ENCODE data around the gene AJUBA.
"Not testable (repeated sequence)": the region's sequence is repeated elsewhere in the genome, so short reads cannot be mapped to it uniquely, and the experiment has no call there.

Gene AJUBA

GRCh38 chr14:22982477-22983245, at the start of gene AJUBA:
Gene AJUBA (minus strand): TSS chr14:22982551. CDS start chr14:22982266, 285 bp downstream.
- DNase-seq, result peak; percentile 62

DNA sequence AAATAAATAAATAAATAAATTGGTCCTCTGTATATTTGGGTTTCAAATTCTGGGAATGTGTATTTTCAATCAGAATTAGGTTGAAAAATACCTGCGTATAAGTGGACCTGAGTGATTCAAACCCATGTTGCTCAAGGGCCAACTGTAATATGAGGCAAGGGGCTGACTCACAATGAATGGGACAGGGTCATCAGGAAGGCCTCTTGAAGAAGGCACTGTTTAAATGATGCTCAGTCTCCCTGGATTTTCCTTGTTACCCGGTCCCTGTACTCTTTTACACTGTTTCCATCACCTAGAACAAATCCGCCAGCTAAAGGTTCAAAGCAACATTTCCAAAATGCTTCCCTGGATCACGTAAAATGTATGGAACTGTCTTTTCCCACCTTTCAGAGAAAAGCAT, 48.6 kb upstream of the AJUBA start:
- DNase-seq, result no peak

DNA sequence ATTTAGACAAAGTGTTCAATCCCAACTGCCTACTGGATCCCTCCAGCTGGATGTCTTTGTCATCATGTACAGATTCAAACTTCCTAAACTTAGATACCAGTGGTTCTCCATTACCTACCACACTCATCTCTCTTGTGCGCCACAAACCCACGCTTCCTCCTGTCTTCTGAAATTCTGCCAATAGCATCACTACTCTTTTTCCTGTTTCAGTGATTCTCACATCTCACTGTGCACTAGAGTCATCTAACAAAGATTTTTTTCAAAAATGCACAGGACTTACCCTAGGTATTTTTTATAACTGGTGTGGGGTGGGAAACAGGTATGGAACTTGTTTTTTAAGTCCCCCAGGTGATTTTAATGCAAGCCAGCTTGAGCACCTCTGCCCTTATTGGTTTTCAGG, 46.4 kb upstream of the AJUBA start:
- DNase-seq, result peak; percentile 59

GRCh38 chr14:23025151-23025814, 42.9 kb upstream of the AJUBA start:
- no peak for DNase-seq

DNA sequence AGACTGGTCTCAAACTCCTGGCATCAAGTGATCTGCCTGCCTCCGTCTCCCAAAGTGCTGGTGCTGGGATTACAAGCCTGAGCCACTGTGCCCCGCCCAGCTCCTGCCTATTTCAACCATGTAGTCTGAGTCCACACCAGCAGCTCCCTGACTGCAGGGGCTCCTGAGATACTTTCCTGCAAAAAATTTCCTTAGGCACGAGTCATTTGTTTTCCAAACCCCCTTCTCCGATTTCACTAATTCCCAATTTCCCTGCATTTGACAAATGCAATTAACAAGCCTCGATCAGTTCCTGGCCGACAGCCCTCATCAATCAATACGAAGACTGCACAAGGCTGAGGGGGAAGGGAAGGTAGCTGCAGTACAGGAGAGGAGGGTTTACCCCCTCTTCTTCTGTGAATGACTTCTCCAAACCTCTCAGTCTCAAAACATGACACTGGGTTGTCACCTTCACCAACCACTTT, 42.3 kb upstream of the AJUBA start:
- no peak for DNase-seq

DNA sequence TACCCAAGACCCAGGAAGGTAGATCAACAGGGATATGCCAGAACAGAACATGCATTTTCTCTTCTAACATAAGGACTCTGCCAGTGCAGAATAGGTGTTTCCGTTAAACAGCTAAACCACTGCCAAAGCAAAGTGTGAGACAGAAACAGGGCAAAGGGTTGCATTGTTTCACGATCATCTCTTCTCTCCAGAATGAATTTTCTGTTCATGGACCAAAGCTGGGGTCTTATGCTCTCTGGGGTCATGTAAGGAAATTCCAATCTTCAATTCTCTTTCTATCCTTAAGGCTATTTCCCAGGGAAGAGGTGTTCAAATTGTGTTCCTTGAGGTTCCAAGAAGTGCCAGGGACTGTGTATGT, 41.4 kb upstream of the AJUBA start:
- DNase-seq, result no peak

- no peak for DNase-seq
Measured at GRCh38 chr14:23023022-23023794, 40.9 kb upstream of the AJUBA start.

- no peak for DNase-seq
Measured at GRCh38 chr14:23021889-23022442, 39.6 kb upstream of the AJUBA start.

DNA sequence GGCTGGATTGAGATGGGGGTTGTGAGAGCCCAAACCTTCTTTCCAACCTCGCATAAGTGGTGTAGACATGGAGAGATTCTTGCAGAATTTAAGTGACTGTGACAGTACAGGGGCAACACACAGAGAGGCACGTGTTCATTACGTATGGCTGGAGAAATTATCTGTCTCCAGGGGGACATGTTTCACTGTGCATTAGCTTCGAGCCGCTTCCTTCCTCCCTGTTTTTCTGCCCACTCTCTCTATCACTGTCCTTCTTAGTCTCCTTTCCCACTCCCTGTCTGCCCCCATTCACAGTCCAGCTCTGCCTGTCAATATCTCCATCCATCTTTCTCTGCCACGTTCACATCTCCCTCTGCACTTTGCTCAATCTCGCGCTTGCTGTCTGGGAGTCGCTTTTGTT, 39.1 kb upstream of the AJUBA start:
- no peak for DNase-seq

- DNase-seq, result no peak
Measured at GRCh38 chr14:23020143-23021128, 38.1 kb upstream of the AJUBA start.

- no peak for DNase-seq
Measured at GRCh38 chr14:23018107-23018506, 35.8 kb upstream of the AJUBA start.

GRCh38 chr14:23017091-23017490, 34.7 kb upstream of the AJUBA start:
- no peak for DNase-seq

DNA sequence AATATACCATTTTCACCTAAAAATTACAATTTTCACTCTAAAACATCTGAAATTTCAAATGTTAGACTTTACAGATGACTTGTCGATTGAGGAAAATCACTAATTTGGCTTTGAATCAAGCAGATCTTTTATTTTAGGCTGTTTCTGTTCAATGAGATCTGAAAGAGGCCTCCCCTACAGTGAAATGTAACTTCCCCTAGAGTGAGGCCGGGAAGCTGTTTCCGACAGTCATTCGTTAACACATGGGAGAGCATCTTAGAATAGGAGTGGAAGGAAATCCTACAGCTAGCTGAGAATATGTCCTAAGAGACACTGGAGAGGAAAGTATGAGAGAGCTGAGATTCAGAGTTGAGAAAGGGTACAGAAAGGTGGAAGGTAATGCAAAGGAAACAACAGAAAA, 33.3 kb upstream of the AJUBA start:
- DNase-seq, result no peak

GRCh38 chr14:23013749-23014054, 31.4 kb upstream of the AJUBA start:
- not testable (repeated sequence) for DNase-seq

DNA sequence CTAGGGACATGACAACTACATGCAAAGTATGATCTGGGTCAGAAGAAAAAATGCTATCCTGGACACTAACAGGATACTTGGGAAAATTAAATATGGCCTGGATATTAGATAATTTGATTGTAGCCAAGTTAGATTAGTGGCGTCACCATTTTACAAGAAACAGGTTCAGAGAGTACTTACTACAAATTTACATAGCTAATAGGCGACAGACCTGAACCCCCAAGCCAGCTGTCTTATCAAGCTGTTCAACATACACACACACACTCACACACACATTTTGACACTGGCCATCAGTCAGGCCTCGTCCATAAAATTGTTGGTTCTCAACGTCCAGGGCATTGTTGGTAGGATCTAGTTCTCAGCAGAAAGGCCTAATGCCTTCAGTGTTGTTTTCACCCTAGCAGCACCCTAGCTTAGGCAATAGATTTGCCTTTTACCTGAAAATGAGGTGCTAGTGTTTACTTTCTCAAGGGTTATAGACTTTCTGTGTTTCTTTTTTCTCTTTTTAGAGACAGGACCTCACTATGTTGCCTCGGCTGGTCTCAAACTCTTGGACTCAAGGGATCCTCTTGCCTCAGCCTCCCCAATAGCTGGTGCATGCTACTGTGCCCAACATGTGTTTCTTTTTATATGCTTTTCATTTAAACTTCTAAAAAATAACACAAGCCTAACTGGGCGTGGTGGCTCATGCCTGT, 30.9 kb upstream of the AJUBA start:
- DNase-seq, result no peak

GRCh38 chr14:23009939-23010726, 27.8 kb upstream of the AJUBA start, which contains the start of gene C14orf93:
Gene C14orf93 (minus strand): TSS chr14:23010143. CDS start chr14:22999023, 11,120 bp downstream.
- DNase-seq, result peak; percentile 75

DNA sequence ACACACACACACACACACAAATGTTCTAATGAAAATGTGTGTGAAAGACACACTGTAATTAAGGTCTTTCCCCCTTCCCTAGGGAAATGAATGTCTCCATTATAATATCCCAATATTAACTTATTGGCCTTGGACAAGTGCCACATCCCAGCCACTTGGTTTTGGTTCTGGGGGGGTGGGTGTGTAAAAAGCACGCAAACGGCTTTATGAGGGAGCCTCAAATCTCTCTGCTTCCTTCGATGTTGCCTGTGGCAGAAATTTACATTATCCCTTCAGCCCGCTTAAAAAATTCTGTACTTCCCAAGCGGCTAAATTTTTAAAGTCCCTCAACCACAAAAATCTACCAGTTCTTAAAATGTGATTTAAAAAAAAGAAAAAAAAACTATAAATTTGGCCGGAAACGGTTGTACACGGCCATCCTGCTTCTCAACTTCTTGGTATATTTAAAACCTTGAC, 27.2 kb upstream of the AJUBA start:
- DNase-seq, result no peak

- DNase-seq, result peak; percentile 85
Measured at GRCh38 chr14:23008831-23009230, 26.5 kb upstream of the AJUBA start.

- DNase-seq, result peak; percentile 97
Measured at GRCh38 chr14:23006544-23007419, 24.4 kb upstream of the AJUBA start.

GRCh38 chr14:23006188-23006534, 23.8 kb upstream of the AJUBA start:
- DNase-seq, result no peak

Measured in MV-4-11 (cell line).